Uterus (tissue), 2 donors: Measurements from ENCODE around the gene ECT2L.

Experiments used
- POLR2A ChIP-seq, 2 donors: fragments of 450-650 bp; IDR thresholded peaks; one replicate each; pipeline ENCODE4 v1.6.1; 2016; ENCODE audit warnings: antibody characterized with exemption in 2 of 2, mild to moderate bottlenecking in 1 of 2, moderate library complexity in 1 of 2
- TF ChIP-seq, protein P1 (sequence below), 4 experiments: fragments of 200-600 bp in 2 of 4; fragments of 450-650 bp in 2 of 4; sonication (generic) in 2 of 4; IDR thresholded peaks; one replicate each; pipeline ENCODE4 v1.5.1; 2016 to 2019; ENCODE audit warnings: antibody characterized with exemption in 4 of 4, mild to moderate bottlenecking in 2 of 4, moderate library complexity in 1 of 4

DNA sequence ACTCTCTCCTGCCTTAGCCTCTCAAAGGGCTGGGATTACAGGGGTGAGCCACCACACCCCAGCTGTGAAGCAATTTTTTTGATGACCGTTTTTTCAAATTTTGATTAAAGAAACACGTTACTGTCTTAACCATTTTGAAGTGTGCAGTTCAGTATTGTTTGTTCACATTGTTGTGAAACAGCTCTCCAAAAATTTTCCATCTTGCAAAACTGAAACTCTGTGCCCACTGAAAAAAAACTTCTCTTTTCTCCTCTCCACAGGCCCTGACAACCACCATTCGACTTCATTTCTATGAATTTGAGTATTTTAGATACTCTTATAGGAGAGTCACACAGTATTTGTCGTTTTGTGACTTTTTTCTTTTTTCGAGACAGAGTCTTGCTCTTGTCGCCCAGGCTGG, 53.9 kb downstream of the ECT2L start:
- no peak for TF ChIP-seq POLR2A (IDR thresholded peaks at IDR 0.05)
- TF ChIP-seq, protein P1, sequence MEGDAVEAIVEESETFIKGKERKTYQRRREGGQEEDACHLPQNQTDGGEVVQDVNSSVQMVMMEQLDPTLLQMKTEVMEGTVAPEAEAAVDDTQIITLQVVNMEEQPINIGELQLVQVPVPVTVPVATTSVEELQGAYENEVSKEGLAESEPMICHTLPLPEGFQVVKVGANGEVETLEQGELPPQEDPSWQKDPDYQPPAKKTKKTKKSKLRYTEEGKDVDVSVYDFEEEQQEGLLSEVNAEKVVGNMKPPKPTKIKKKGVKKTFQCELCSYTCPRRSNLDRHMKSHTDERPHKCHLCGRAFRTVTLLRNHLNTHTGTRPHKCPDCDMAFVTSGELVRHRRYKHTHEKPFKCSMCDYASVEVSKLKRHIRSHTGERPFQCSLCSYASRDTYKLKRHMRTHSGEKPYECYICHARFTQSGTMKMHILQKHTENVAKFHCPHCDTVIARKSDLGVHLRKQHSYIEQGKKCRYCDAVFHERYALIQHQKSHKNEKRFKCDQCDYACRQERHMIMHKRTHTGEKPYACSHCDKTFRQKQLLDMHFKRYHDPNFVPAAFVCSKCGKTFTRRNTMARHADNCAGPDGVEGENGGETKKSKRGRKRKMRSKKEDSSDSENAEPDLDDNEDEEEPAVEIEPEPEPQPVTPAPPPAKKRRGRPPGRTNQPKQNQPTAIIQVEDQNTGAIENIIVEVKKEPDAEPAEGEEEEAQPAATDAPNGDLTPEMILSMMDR (IDR thresholded peaks at IDR 0.05), result no peak
